RWPE1 (cell line): ENCODE results near the gene MED29.

ENCODE experiments used
- CTCF ChIA-PET: fragments of 350-600 bp; sonication (Branson Sonifier 250); formaldehyde crosslinking; extraction: SDS; loops from one replicate; lab custom pipeline; 2021; lab: Yijun Ruan, JAX
- POLR2A ChIA-PET: fragments of 400-600 bp; formaldehyde crosslinking; extraction: SDS; loops from one replicate; lab custom pipeline; 2020; ENCODE audit warnings: antibody characterized with exemption; ENCODE audit not compliant: low non-redundant PET; lab: Yijun Ruan, JAX
- DNase-seq: peaks from one replicate; pipeline ENCODE4 v3.0.0; 2012; ENCODE audit warnings: low spot score
- H3K27ac ChIP-seq: fragments of 450-650 bp; 2 replicates; pipeline ENCODE4 v1.5.1; 2017
- CTCF ChIP-seq: fragments of 450-650 bp; conservative IDR thresholded peaks from 2 replicates; pipeline ENCODE4 v1.5.1; 2017; ENCODE audit warnings: low read depth, mild to moderate bottlenecking

The MED29 gene, protein sequence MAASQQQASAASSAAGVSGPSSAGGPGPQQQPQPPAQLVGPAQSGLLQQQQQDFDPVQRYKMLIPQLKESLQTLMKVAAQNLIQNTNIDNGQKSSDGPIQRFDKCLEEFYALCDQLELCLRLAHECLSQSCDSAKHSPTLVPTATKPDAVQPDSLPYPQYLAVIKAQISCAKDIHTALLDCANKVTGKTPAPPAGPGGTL

GRCh38 chr19:39390751-39391437 lies at the start of gene MED29, which contains the start of gene PAF1:
Gene MED29 (plus strand): TSS chr19:39391378. CDS start chr19:39391423, 45 bp downstream.
Gene PAF1 (minus strand): TSS chr19:39391106. CDS start chr19:39390864, 242 bp downstream.
- peak; percentile 99 for DNase-seq
- ChIA-PET CTCF (interaction anchor here (0.7 to 1.8 kb wide), 2 partner anchors 20 to 22 kb away, joined by 3 to 9 read pairs; partner anchors contain the start of gene PLEKHG2), POLR2A (interaction anchor here (1.4 to 1.6 kb wide), 3 partner anchors 11 to 45 kb away, joined by 4 to 8 read pairs (median 4); partner anchors contain the start of gene RPS16)
- TF ChIP-seq CTCF: no peak
- H3K27ac ChIP-seq: peak within 1 kb of the TSS; percentile 94

DNA sequence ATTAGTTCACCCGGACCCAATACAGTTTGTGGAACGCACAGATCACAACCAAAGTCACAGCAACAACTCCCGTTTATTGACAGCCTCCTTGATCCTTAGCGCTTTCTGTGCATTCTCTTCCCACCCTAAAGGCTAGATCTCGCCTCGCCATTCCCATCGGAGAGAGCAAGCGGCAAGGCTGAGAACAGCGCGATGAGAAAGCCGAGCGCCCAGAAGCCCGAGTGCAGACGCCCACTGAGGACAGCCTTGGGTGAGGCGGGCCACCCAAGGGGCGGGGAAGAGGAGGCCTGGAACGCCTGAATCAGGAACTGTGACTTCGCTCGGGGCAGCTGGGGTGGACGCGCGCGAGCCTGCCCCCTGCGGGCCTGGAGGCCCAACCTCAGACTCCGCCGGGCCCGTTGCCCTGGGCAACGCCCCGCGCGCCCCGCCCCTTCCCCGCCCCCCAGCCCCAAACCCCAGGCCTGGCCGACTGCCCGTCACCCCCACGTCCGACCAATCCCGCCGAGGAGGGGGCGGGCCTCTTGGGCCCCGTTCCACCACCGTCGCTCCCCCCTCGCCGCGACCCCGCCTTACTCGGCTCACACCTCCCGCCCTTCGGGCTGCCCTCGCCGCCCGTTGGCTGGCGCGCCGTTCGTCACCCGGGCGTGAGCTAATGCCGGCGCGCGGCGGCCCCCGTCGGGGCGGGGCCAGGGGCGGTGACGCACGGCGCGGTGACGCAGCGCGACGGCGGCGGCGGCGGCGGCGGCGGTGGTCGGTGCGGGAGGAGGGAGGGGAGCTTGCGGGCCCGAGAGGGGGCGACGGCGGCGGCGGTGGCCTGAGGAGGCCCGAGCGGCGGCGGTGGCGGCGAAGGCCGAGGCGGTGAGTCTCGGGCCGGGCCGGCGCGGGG lies 49.2 kb upstream of the MED29 start, which contains the start of gene SAMD4B:
Gene SAMD4B, plus strand, starts transcription at position 703 of the 886 bp plus-strand sequence. CDS start 14,473 bp downstream, outside the sequence.
- peak within 1 kb of the TSS; percentile 83 for H3K27ac ChIP-seq
- peak; percentile 82 for TF ChIP-seq CTCF
- peak; percentile 97 for DNase-seq
- ChIA-PET POLR2A (interaction anchor here (0.6 to 0.7 kb wide), 3 partner anchors 59 to 94 kb away, joined by 3 to 4 read pairs (median 3); partner anchors contain the start of gene RPS16), CTCF (interaction anchor here (0.6 to 0.8 kb wide), 2 partner anchors 36 to 49 kb away, joined by 3 to 4 read pairs; no protein-coding TSS in a partner anchor)

- no peak for TF ChIP-seq CTCF
- H3K27ac ChIP-seq: peak overlapping the region; percentile 83
- ChIA-PET CTCF (interaction anchor here (0.6 kb wide), 1 partner anchor 36 kb away, joined by 3 read pairs; no protein-coding TSS in a partner anchor), POLR2A (interaction anchor here (0.6 kb wide), 2 partner anchors 65 to 93 kb away, joined by 3 to 4 read pairs; partner anchors contain the start of gene RPS16)
- no peak for DNase-seq
Measured at GRCh38 chr19:39342647-39343305, 48.4 kb upstream of the MED29 start.

DNA sequence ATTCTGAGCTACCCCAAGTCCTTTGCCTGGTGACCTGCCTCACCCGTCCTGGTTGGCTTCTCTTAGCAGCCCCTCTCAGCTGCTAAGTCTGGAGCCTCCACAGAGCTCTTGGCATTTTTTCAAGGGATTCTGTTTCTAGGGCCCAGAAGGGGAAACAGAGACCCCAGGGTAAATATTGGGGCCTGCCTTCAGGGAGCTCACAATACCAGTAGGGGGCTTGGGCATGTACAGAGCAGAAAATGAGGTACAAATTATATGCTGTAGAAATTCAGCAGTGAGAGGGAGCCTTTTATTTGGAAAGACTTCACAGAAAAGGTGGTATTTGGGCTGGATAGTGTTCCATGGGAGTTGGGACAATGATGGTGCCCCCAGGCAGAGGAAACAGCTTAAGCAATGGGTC lies 45.2 kb upstream of the MED29 start:
- ChIA-PET POLR2A (no interaction called here), CTCF (interaction anchor here (0.5 to 0.6 kb wide), 2 partner anchors 30 to 60 kb away, joined by 3 read pairs; no protein-coding TSS in a partner anchor)
- no peak for TF ChIP-seq CTCF
- H3K27ac ChIP-seq: no peak overlapping the region
- DNase-seq: no peak

GRCh38 chr19:39347332-39348164 lies 43.6 kb upstream of the MED29 start:
- DNase-seq: no peak
- ChIA-PET CTCF (interaction anchor here (0.7 to 1.0 kb wide), 2 partner anchors 11 to 100 kb away, joined by 3 to 4 read pairs; no protein-coding TSS in a partner anchor), POLR2A (no interaction called here)
- H3K27ac ChIP-seq: no peak overlapping the region
- TF ChIP-seq CTCF: no peak
